Measurements from ENCODE around the gene DPP6. TPM values are rescaled to one million over a fixed set of nuclear protein-coding genes. Genes with fewer than 3 reads are reported as not detected.
A peak's percentile ranks its signal among the peaks of the same experiment; 100 is the strongest.

The DPP6 gene
- total and polyA plus RNA-seq, 9 of the 15 experiments (the other 6 are each of a cell fraction or from before 2014, with no cell fraction given) = not detected

DNA sequence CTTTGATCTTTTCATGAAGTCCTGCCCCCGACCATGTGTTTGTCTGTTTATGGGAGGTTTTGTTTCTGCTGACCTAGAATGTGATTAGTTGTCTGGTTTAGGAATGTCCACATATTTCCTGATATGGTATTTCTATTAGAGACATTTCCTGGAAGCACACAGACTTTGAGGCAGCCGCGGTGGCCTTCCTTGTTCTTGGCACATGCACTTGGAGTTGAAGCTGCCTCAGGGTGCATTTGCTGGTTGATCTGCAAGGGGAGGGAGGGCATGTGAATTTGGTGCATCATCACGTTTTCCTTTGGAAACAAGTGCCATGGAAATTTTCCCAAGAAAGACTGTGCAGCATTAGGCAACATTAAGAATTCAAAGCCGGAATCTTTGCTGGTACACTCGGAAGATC lies 622.0 kb downstream of the DPP6 start (continued):
- TF ChIP-seq SP2 (IDR thresholded peaks at IDR 0.05; ENCODE audit: extremely low read depth, low read depth, low read length, poor library complexity, severe bottlenecking) (no peak), IRF2 (CRISPR knock-in tag; IDR thresholded peaks at IDR 0.05) (no peak)
- TF ChIP-seq, protein P1, sequence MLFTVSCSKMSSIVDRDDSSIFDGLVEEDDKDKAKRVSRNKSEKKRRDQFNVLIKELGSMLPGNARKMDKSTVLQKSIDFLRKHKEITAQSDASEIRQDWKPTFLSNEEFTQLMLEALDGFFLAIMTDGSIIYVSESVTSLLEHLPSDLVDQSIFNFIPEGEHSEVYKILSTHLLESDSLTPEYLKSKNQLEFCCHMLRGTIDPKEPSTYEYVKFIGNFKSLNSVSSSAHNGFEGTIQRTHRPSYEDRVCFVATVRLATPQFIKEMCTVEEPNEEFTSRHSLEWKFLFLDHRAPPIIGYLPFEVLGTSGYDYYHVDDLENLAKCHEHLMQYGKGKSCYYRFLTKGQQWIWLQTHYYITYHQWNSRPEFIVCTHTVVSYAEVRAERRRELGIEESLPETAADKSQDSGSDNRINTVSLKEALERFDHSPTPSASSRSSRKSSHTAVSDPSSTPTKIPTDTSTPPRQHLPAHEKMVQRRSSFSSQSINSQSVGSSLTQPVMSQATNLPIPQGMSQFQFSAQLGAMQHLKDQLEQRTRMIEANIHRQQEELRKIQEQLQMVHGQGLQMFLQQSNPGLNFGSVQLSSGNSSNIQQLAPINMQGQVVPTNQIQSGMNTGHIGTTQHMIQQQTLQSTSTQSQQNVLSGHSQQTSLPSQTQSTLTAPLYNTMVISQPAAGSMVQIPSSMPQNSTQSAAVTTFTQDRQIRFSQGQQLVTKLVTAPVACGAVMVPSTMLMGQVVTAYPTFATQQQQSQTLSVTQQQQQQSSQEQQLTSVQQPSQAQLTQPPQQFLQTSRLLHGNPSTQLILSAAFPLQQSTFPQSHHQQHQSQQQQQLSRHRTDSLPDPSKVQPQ (CRISPR knock-in tag; IDR thresholded peaks at IDR 0.05; ENCODE audit: borderline replicate concordance) = no peak

DNA sequence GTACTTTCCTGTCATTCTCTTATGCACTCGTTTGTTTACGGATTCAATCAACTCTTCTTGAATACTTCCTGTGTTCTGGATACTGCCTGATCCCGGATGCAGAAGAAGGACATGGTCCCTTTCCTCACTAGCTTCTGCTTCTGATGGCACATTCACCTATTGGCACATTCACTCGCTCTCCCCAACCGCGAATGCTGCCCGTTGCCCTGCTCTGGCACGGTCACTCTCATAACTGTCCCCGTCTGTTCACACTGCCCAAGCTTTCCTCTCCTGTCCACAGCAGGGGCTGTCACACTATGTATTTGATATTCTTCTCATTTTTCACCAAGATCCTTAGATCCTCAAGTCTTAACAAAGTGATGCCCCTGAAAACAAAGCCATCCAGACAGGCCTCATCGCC lies 623.4 kb downstream of the DPP6 start:
- Histone ChIP-seq H4K20me1 (replicated peaks; ENCODE audit: control insufficient read depth, insufficient read depth, low read length) (no peaks in the 10 kb centered on the region), H3K36me3 (ENCODE audit: control insufficient read depth, insufficient read depth, low read length) (peaks cover 9% of the 10 kb centered on the region; the same call in 2 of the 3 replicates), H3K4me1 (replicated peaks in 1 of 2; ENCODE audit: control insufficient read depth in 2 of 2, insufficient read depth in 2 of 2, low read length in 2 of 2) (peaks cover 35 to 61% of the 10 kb centered on the region in 2 experiments), H3K9ac (ENCODE audit: insufficient read depth in 1 of 2, low read depth in 2 of 2, low read length in 2 of 2) (peak overlapping the region; percentile 56 to 68), H3K27ac (ENCODE audit: extremely low read depth, low read depth, low read length) (peak overlapping the region; percentile 87), H3K27me3 (ENCODE audit: control insufficient read depth in 2 of 2, insufficient read depth in 2 of 2, low read length in 2 of 2) (no peaks in the 10 kb centered on the region), H3K9me1 (ENCODE audit: control insufficient read depth, insufficient read depth, low read length) (no peaks in the 10 kb centered on the region), H3K9me3 (replicated peaks; ENCODE audit: control insufficient read depth, insufficient read depth, low read depth, low read length) (peaks cover 10% of the 10 kb centered on the region), H3K79me2 (ENCODE audit: control insufficient read depth, insufficient read depth, low read length) (peaks cover 23% of the 10 kb centered on the region), H3K4me2 (ENCODE audit: insufficient read depth, low read length) (peak overlapping the region; percentile 87), H3K4me3 (peak overlapping the region; percentile 12; the same call in 1 of the 2 replicates), H2AFZ (ENCODE audit: low read depth, low read length) (peak overlapping the region; percentile 71)
- ATAC-seq = peak; percentile 1; the same call in 2 of the 3 replicates
- in situ Hi-C loops (cut with MboI) = no loop called here
- no TSS peak for BruUV-seq (replicated peaks)
- ChIA-PET POLR2A (interaction anchor here (1.3 kb wide), 1 partner anchor 35 kb away, joined by 5 read pairs; no protein-coding TSS in a partner anchor), CTCF (ENCODE audit: low intra/inter-chr PET ratio) (no interaction called here)
- WGBS (ENCODE audit: insufficient coverage, low coverage, missing lambda C conversion rate) = 75% methylated on average over 10 of the region's 10 CpGs
- intact Hi-C loops (cut with micrococcal nuclease) = no loop called here
- FAIRE-seq = no peak
- DNase-seq (ENCODE audit: extremely low read depth in 1 of 4, low spot score in 3 of 4) = no peak
- 0 out of 4 replicates have a peak, but pooled peaks of 1 of the 2 experiments have one; percentile 37 for TF ChIP-seq TEAD1 (CRISPR knock-in tag; IDR thresholded peaks at IDR 0.05)
- TF ChIP-seq, protein P2, sequence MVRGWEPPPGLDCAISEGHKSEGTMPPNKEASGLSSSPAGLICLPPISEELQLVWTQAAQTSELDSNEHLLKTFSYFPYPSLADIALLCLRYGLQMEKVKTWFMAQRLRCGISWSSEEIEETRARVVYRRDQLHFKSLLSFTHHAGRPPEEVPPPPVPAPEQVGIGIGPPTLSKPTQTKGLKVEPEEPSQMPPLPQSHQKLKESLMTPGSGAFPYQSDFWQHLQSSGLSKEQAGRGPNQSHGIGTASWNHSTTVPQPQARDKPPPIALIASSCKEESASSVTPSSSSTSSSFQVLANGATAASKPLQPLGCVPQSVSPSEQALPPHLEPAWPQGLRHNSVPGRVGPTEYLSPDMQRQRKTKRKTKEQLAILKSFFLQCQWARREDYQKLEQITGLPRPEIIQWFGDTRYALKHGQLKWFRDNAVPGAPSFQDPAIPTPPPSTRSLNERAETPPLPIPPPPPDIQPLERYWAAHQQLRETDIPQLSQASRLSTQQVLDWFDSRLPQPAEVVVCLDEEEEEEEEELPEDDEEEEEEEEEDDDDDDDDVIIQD (CRISPR knock-in tag; IDR thresholded peaks at IDR 0.05) = 0 out of 2 replicates have a peak, but pooled peaks have one; percentile 12
- no peak for TF ChIP-seq SIX5 (IDR thresholded peaks at IDR 0.05; ENCODE audit: borderline replicate concordance in 1 of 2, insufficient read depth in 1 of 2, low read depth in 1 of 2, low read length in 2 of 2)
- no peak for TF ChIP-seq ZNF354B (CRISPR knock-in tag; IDR thresholded peaks at IDR 0.05)
- 0 out of 2 replicates have a peak, but pooled peaks have one; percentile 24 for TF ChIP-seq KAT7 (CRISPR knock-in tag; IDR thresholded peaks at IDR 0.05; ENCODE audit: borderline replicate concordance)
- 0 out of 2 replicates have a peak, but pooled peaks have one; percentile 13 for TF ChIP-seq ZNF592 (IDR thresholded peaks at IDR 0.05)
- no peak for TF ChIP-seq JUN (IDR thresholded peaks at IDR 0.05; ENCODE audit: borderline replicate concordance, low read depth, low read length)
- TF ChIP-seq JUN (CRISPR knock-in tag; IDR thresholded peaks at IDR 0.05; ENCODE audit: borderline replicate concordance) = 0 out of 2 replicates have a peak, but pooled peaks have one; percentile 43
